GM18520 (cell line): ENCODE measurements around the gene ERCC4.

Source experiments
- ATAC-seq: cut with Tn5 transposase; IDR thresholded peaks from one replicate; pipeline ENCODE4 v1.9.1; 2021; ENCODE audit not compliant: unreplicated experiment

ERCC4 gene

DNA sequence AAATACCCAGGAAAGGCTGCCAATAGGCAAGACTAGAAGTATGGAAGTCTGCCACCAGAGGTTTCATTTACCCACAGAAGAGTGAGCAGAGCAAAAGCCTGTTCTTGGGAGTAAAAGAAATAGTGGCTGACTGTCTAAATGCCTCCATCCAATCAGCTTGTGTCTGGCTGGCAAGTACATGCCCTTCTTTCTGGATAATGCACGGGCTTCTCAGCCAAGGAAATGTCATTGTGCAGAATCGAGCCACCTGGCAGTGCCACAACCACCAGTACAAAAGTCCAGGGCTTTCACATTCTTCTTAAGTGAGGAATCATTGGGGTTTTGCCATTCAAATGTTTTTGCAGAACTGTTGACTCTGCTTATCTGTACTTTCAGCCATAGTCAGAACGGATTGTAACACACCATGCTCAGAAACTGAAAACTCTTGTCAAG is 10.1 kb upstream of the ERCC4 start:
- no peak for ATAC-seq

DNA sequence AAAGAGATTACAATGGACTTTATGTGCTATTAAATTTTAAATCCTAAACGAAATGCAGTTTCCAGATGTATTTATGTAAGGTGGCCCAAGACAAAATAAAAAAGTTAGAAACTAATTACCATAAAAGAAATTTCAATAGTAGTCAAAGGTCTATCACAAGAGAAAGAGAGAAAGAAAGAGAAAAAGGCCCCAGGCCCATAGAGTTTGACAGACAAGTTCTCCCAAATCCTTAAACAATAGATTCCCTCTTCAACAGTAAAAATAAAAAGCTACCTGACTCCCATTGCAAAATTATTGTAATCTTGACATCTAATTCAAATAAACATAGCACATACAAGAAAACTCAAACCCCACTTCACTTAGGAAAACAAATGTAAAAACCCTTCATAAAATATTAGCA is 8.6 kb upstream of the ERCC4 start:
- no peak for ATAC-seq

DNA sequence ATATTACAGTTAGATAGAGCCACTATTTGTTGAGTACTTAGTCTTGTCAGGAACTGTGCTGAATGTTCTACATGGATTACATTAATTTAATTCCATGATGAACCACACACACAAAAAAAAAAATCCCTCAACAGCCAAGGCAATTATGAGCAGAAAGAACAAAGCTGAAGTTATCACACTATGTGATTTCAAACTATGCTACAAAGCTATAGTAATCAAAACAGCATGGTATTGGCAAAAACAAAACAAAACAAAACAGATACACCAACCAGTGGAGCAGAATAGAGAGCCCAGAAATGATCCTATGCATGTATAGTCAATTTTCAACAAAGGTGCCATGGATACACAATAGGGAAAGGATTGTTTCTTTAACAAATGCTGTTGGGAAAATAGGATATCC is 8.1 kb upstream of the ERCC4 start:
- no peak for ATAC-seq

DNA sequence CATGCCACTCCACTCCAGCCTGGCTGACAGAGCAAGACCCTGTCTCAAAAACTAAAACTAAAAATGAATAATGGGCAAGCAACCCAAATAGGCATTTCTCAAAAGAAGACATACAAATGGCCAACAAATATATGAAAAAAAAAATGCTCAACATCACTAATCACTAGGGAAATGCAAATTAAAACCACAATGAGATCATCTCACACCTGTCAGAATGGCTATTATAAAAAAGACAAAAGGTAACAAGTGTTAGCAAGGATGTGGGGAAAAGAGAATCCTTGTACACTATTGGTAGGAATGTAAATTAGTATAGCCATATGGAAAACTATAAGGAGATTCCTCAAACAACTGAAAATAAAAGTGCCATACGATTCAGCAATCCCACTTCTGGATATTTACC is 7.1 kb upstream of the ERCC4 start:
- ATAC-seq = no peak

DNA sequence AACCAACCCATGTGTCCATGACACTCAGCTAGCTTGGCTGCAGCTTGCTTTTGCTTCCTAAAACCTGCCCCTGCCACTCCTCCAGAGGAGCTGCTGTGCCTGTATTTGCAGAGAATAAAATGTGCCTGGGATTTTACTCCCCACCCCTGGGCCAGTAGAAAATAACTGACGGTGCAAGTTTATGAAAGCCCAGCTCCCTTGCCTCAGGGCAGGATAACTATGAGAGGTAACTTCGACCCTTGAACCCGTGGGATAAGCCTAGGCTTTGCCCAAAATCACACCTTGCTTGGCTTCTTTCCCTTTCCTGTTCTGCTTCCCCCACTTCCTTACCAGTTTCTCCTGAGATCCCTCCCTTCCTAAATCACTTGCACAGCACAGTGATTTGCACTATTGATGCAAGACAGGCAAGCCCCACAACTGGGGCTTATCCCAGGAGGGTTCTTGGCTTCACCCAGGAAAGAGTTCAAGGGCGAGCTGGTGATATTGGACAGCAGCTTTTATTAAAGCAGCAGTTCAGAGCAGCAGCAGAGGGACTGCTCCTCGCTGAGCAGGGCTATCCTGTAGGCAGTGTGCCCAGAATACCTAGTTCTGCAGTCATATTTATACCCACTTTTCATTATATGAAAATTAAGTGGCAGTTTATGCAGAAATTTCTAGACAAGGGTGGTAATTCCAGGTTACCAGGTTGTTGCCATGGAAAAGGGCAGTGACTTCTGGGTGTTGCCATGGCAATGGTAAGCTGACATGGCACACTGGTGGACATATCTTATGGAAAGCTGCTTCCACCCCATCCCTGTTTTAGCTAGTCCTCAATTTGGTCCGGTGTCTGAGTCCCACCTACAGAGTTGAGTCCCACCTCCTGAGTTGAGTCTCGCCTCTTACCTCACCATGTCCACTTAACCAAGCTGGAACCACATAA is 6.3 kb upstream of the ERCC4 start:
- no peak for ATAC-seq

DNA sequence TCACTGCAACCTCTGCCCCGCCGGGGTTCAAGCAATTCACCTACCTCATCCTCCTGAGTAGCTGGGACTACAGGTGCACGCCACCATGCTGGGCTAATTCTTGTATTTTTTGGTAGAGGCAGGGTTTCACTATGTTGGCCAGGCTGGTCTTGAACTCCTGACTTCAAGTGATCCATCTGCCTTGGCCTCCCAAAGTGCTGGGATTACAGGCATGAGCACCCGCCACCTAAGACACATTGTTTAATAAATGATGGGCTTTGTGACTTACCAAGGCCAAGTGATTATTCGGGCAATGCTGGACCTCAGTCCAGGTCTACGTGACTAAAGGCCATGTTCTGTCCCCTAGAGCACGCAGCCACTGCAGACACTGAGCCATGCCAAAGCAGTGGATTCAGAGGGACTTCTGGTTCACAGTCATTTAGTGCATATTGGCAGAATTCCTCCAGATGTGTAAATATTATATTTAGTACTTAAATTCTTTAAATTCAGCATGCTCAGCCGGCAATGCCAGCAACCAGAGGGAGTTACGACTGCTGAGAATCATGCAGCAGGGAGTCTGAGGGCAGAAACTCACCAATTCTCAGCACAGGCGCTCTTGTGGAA is 4.8 kb upstream of the ERCC4 start:
- ATAC-seq = no peak

DNA sequence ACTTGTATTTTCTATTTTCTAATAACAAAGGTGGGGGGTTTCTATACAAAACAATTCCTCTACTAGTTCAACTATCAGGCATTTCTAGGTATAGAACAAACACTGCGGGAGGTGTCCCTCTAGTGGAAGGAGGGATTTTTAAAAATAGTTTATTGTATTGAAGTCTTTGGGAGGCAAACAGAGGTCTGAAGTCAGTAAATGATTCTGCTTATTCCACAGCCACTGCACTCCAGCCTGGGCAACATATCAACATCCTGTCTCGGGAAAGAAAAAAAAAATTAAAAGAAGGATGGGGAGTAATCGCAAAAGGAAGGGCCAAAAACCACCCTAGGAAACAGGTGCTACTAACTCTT is 648 bp upstream of the ERCC4 start:
- ATAC-seq = no peak

DNA sequence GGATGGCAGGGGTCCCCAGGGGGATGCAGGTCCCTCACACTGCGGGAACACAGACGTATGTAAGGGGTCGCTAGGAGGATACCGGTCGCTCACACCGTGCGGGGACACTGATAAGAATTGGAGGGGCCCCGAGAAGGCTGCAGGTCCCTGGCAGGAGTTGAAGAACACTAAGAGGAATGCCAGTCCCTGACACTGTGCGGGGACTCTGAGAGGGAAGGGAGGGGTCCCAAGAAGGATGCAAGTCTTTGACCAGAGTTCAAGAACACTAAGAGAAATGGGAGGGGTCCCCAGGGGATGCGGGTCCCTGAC is 510 bp downstream of the ERCC4 start:
- no peak for ATAC-seq

DNA sequence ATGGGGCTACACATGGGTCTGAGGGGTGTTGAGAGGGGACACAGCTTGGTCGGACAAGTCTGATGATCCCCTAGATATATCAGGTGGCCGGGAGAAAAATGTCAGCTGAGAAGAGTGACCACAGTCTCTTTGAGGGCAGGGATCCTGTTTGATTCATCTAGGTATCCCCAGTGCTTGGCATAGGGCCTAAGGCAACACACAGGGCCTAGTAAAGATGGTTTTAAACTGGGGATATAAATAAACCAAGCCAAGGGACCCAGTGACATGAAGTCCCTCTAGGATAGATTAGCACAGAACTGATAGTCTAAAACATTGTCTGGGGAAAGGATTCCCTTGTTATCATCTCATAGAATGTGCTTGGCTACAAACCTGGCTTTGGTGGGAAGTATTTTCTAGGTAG is 1.4 kb downstream of the ERCC4 start:
- ATAC-seq = no peak

DNA sequence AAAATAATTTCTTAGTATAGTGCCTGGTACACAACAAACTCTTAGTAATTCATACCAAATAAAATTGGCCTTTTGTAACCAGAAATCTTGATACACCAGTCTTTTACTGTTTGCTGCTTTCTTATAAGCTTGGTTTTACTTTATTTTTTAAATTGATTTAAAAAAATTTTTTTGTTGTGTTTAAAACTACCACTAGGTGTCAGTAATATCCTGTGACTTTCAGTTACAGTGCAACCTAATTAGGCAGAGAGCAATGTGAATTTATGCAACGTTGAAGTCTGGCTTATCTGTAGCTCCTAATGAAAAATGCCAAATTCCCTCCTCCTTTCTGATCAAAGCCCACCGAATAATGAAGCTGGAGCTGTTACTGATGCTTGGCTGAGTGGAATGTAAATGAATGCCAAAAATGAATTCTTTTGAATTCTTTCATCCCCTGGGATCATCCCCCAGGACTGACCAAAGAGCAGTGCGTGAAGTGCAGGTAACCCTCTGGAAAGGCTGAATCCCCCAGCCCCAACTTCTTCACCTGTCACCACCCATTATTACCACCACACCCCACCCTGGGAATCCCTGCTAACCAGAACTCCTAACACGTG is 3.8 kb downstream of the ERCC4 start:
- ATAC-seq = no peak

DNA sequence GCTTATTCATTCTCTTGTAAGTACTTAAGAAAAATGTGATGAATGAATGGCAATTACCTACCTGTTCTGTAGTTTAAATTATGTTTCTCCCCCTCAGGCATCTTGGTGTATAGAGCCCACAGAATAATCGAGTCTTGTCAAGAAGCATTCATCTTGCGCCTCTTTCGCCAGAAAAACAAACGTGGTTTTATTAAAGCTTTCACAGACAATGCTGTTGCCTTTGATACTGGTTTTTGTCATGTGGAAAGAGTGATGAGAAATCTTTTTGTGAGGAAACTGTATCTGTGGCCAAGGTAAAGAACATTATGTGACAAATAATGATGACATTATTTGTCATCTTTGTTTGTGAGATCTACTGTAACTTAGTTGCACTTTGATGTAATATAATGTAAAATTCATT is 6.5 kb downstream of the ERCC4 start:
- no peak for ATAC-seq

DNA sequence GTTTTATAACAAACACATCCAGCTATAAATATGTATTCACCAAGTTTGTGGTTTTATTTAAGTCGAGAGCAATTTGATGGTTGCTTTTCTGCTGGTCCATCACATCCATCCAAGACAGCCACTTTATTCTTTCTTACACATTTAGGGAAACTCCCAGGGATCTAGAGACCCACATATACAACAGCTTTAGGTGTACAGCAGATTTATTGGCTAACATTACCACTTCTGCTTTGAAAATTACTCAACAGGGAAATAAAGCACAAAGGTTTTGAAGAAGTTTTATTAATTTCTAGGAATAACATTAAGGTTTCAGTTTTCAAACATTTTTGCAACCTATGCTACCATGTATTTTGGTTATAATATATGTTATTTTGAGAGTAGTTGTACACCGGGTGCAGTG is 6.9 kb downstream of the ERCC4 start:
- no peak for ATAC-seq

DNA sequence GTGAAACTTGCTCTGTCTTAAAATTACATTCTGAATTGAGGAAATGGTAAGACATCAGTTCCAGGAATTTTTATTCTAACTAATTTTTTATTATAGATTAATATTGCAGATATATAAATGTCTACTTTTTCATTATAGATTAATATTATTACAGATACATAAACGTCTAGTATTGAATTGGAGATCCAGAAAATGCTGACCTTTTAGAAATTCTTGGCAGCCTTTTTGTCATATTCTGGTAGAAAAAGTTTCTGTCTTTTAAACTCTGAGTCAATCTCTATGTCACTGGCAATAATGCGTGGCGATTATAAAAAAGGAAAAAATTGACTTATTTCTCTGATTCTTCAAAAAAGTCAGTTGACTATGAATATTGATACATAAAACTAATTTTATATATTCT is 8.7 kb downstream of the ERCC4 start:
- ATAC-seq = no peak

DNA sequence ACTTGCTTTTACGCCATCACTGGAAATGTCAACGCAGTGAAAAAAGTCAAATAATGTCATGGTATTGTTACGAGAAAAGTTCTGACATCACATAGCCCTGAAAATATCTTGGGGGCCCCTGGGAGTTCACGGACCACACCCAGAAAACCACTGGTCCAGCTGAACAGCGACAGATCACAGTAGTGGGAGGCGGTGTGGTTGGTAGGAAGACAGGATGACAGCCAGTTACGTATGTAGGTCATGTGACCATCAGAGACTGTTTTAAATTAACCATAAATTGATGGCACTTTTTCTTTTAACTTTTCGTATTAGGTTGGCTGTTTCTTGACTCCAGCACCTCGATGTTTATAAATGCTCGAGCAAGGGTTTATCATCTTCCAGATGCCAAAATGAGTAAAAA is 11.9 kb downstream of the ERCC4 start:
- no peak for ATAC-seq

DNA sequence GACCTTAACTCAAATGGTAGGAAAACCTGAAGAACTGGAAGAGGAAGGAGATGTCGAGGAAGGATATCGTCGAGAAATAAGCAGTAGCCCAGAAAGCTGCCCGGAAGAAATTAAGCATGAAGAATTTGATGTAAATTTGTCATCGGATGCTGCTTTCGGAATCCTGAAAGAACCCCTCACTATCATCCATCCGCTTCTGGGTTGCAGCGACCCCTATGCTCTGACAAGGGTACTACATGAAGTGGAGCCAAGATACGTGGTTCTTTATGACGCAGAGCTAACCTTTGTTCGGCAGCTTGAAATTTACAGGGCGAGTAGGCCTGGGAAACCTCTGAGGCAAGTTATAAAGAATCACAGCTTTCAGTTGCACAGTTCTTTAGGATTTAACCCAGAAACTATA is 15.5 kb downstream of the ERCC4 start:
- no peak for ATAC-seq

DNA sequence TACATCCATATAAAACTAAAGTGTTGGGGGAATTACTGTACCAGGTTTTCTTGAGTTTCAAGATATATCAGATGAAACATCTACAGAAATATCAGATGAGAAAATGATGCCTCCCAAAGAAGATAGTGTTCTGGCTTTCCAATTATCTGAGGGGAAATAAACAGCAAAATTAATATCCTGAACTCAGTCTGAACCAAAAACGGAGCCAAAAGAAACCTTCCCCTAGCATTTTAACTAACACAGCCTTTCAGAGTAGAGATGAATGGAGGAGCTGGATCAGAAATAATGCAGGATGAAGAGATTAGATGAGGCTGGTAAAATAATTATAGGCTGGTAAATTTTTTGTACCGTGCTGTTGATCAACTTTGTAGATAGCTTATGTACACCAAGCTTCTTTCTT is 16.2 kb downstream of the ERCC4 start:
- no peak for ATAC-seq

DNA sequence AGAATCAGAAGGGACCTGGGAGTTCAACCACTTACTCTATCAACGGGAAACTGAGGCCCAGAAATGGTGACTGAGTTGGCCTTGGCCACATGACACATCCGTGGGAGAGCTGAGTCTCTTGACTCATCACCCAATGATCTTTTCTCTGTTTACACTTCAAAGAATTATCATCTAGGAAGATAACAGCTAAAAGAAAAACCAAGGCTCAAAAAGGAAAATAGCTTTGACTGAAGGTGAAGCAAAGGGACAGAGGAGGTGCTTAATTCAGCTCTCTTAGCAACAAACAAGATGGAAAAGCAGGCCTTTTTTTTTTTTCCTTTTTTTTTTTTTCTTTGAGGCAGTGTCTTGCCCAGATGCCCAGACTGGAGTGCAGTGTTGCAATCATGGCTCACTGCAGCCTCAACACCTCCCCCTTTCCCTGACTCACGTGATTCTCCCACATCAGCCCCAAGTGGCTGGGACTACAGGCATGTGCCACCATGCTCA is 16.7 kb downstream of the ERCC4 start:
- no peak for ATAC-seq

DNA sequence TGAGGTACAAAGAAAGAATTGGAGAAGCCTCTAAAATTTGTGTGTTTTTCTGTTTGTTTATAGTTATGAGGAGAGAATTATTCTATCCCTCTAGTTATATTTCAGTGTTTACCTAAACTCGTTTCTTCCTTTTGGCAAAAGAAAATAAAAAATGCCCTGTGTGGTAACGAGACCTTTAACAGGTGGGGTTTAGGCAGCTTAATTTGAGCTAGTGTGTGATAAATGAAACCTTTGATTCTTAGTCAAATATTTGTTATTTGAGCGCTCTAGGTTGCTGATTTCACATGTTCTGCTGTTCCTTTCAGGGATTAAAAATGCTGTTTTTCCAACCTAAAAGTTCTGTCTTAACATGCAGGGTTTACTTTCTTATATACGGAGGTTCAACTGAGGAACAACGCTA is 17.5 kb downstream of the ERCC4 start:
- ATAC-seq = no peak

DNA sequence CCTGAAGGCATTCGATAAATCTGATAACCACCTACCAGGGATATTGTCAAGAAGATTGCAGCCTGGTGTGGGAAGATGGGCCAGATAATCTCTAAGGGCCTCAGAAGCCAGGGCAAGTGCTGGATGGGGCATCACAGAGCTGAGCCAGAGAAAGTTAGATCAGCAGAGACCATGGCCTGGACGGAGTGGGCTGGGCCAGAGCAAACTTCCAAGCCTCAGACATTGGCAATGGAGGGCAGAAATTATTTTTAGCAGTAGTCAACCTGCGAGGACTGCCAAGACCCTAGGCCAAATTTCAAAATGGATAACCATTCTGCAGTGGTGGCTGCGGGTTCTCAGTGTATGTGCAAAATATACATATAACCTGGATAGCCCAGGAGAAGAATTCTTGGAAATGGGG is 18.5 kb downstream of the ERCC4 start:
- ATAC-seq = no peak

DNA sequence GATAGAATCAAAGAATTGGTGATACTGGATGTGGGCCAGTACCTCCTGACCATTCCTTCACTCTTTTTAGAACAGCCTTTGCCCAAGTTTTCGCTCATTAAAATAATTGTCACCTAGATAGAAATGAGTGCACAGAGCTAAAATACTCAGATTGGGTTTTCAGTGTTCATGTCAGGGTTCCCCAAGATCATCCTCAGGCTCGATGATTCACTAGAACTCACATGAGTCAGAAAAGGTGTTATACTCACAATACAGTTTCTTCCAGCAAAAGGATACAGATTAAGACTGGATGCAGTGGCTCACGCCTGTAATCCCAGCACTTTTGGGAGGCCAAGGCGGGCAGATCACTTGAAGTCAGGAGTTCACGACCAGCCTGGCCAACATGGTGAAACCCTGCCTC is 19.9 kb downstream of the ERCC4 start:
- ATAC-seq = no peak

DNA sequence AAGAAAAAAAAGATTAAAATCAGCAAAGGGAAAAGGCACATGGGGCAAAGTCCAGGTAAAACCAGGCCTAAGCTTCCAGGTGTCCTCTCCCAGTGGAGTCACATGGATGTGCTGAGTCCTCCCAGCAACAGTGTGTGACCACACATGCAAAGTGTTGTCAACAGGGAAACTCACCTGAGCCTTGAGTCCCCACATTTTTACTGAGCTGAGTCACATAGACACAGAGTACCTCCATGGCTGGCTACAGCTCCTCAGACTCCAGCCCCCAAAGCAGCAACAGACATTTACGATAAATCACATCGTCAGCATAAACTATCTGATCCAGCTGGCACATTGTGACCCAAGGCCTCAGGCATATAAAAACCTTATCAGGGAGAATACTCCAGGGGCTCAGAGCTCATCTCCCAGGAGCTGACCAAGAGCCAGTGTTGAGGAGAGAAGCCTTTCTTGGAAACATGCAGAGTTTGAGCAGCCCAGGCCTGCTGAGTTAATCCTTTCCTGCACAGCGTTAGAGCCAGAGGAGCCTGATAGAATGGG is 20.5 kb downstream of the ERCC4 start:
- no peak for ATAC-seq

DNA sequence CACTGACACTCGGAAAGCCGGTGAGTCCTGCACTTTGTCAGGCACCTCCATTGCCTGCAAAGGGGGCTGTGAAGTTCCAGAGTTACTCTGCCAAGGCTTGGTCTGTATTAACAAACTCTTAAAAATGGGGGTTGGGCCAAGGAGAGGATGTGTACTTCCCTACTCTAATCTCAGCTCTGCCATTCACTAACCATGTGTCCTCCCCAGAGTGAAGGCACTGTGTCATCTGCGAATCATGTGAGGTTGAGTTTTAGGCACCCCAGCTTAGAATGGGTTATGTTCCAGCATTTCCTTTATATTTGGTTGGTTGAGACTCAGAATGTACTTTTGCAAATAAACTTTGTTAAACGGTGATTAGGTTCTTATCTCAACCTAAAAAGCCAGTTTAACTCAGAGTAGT is 24.9 kb downstream of the ERCC4 start:
- no peak for ATAC-seq
